Measurements from ENCODE around the gene LRBA.

The LRBA gene

DNA sequence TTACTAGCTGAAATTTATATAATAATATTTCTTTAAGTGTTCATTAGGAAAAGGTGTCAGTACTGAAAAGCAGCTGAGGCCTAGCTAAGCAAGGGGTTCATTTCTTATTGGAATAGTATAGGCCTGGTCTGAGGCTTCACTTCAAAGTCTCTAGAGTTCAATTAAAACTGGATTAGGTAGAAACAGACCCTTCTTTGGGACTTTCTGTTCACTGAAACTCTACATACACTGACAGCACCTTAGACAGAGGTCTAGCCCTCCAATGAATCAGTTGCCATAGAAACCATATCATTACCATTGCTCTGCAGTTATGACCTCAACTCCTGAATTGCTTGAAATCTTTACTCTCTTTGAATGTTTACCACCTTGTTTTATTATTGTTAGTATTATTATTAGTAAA is 519.5 kb downstream of the LRBA start:
- no peak for DNase-seq (ENCODE audit: low spot score)

DNA sequence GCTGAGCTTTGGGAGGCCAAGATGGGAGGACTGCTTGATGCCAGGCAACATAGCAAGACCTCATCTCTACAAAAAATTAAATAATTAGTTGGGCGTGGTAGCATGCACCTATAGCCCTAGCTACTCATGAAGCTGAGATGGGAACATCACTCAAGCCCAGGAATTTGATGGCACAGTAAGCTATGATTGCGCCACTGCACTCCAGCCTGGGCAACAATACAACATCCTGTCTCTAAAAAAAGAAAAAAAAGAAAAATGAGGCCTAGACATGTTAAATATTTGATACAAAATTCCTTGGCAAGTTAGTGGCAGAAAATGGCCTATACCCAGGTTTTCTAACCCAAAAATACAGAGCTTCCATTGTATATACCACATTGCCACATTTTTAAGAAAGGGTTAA is 521.2 kb downstream of the LRBA start:
- no peak for DNase-seq (ENCODE audit: low spot score)

DNA sequence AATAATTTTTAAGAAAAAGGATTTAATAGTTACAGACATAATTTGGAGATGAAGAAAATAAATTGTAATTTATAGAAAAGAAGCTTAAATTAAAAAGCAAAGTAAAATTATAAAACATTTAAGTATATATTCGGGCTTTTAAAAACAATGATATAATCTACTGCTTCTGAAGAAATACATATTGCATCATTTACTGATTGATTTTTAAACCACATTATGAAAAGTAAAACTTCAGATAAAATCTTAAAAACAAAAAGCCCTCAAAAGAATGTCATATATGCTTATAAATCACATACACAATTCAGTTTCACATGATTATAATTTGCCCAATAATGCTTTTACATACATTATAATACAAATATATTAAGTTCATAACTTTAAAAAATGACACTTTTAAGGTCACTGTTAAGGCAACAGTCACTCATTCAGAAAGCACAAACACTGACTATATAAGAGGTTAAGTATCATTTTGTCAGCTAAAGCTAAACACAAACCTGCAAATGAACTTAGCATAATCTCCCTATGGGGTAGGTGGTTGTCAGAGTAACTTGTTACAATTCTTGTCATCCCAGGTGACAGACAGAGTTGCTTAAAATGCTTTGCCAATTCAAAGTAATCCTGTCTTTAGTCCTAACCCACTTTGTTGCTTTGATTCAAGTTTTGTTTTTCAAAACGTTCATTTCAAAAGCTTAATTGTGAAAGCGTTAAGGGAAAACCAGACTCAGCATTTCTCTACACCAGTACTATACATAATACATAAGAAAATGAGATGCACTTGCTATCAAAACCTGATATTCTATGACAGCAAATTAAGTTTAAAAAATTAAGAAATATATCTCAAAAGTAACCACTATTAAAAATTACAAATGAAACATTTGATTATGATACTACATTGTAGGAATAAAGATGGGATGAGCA is 523.7 kb downstream of the LRBA start:
- DNase-seq (ENCODE audit: low spot score), result no peak

DNA sequence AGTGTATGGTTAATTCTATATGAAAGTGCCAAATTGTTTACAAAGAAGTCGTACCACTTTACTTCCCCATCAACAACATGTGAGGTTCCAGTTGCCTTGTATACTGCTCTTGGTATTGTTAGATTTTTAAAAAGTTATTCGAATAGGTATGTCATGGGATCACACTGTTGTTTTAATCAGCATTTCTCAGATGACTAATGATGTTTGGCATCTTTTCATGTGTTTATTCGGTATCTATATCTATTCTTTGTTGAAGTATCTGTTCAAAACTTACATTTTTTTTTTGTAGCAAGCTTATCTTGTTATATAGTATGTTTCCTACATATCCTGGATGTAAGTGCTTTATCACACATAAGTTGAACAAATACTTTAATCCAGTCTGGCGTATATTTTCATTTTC is 532.5 kb downstream of the LRBA start:
- DNase-seq (ENCODE audit: low spot score), result no peak

DNA sequence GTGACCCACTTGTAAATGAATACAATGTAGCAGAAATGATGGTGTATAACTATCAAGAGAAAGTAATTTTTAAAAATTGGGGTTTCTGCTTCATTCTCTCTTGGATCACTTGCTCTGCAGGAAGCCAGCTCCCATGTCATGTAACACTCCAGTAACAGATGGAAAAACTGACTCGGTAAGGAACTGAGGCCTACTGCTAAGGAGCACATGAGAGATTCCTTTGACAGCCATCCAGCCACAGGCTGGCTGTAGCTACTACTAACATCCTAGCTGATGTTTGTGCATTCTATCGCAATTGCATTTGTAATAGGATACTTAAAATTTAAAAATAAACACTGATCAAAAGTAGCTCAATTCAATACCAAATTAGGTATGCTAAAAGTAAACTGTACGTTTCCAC is 535.4 kb downstream of the LRBA start:
- no peak for DNase-seq (ENCODE audit: low spot score)

DNA sequence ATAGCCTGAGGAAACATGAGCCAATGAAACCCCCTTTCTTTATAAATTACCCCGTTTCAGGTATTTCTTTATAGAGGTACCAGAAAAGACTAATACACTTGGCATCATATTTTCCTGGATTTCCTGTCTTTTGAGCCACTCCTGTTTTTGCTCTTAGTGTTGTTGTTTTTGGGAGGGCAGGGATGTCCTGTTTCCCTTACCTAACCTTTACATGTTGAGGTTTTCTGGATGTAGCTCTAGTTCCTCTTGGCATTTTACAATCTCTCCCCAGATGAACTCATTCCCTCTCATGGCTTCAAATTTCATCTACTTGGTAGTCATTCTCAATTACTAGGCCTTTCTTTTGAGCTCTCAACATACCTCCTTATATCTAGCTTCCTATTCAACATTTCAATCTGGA is 537.2 kb downstream of the LRBA start:
- DNase-seq (ENCODE audit: low spot score), result no peak

DNA sequence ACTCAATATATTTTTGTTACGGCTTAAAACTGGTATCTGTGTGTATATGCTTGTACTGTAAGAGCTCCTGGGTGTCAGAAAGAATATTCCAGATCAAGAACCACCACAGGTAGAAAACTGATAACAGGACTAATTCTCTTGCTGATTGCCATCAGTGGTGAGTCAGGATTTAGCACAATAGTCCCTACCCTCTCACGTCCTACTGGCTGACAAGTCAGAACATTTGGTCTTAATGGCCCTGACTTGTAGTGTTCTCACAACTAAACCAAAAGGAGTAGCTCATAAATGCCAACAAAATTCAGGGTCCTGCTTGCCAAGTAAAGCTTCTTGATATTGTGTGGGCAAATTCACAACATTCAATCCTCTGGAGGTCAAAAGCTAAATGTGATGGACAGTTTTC is 538.3 kb downstream of the LRBA start:
- DNase-seq (ENCODE audit: low spot score), result no peak

DNA sequence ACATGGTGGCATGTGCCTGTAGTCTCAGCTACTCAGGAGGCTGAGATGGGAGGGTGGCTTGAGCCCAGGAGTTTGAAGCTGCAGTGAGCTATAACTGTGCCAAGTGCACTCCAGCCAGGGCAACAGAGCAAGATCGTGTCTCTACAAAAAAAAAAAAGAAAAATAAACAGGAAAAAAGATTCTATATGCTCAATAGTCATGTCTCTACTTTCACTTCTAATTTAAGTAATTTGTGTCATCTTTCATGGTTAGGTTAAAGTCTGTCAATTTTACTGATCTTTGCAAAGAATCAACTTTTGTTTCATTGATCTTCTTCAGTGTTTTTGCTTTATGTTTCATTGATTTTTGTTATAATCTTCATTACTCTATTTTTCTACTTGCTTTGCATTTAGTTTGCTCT is 539.3 kb downstream of the LRBA start:
- DNase-seq (ENCODE audit: low spot score), result no peak

DNA sequence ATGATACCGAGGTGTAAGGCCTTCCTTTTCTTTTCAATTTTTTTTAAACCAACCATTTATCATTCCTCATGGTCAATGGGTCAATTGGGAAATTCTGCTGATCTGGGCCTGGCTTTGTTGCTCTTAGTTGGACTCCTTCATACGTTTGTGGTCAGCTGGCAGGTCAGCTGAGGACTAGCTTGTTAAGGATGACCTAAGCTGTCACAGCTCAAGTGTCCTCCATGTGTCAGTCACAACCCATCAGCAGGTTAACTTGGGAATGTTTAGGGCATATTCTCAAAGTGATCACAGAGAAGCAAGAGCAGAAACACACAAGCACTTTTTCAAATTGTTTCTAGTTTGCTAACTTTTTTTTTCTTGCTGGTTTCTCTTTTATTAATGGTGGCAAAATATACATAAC is 550.6 kb downstream of the LRBA start:
- DNase-seq (ENCODE audit: low spot score), result no peak

DNA sequence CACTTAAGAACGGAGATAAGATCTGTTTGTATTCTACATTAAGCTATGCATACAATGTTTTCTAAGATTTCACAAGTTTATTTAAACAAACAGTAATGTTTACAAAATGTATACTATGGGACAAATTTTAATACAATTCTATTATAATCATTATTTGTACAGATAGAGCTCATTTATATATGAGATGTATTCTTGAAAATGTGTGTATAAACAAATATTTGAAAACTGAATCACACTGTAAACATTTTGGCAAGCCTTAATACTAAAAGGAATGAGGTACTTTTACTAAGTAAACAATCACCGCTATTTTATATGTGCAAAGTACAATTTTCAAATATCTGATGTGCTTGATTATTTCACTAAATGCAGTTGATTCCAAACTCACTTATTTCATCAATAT is 552.3 kb downstream of the LRBA start:
- DNase-seq (ENCODE audit: low spot score), result no peak

DNA sequence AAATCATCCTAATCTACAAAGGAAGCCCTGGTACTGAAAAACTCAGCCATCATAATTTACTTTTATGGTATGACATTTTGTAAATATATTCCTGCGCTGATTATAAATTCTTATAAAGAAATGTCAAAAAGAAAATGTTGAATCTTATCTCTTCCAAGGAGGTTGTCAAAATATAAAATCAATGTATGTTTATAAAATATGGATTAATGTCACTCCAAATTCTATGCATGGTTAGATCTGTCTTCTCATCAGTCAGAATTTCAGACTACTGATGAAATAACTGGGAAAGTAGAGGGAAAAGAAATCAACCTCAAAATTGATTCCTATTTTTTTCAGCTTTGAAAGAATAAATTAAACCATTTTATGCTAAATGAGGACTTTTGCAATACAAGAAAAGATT is 553.1 kb downstream of the LRBA start:
- DNase-seq (ENCODE audit: low spot score), result no peak

DNA sequence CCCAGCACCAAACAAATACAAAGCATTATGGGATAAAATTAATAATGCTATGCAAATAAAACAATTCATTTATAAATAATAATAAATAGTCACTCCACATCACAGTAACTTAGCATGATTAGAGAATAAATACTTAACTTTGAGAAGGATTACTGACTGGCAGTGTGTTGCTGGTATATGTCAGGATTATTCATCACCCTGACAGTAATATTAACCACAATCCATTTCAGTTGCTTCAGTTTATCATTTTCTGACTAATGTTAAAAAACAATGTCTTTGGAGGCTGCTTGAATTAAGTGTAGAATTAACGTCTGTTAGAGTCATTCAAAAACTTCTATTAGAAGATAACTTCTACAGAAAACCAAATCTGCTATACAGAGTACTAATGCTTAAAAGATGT is 557.3 kb downstream of the LRBA start:
- DNase-seq (ENCODE audit: low spot score), result no peak

DNA sequence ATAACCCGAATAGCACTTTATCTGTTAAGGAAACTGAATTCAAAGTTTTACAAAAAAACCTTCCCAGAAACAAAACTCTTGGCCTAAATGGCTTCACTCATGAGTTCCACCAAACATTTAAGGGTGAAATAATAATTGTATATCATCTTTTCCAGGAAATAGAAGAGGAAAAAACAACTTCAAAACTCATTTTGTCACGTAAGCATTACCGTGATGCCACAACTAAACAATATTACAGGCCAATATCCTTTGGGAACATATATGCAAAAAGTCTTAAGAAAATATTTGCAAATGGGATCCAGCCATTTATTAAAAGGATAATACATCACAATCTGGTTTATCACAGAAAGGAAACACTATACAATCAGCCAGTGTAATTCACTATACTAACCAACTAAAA is 563.2 kb downstream of the LRBA start:
- DNase-seq (ENCODE audit: low spot score), result no peak

DNA sequence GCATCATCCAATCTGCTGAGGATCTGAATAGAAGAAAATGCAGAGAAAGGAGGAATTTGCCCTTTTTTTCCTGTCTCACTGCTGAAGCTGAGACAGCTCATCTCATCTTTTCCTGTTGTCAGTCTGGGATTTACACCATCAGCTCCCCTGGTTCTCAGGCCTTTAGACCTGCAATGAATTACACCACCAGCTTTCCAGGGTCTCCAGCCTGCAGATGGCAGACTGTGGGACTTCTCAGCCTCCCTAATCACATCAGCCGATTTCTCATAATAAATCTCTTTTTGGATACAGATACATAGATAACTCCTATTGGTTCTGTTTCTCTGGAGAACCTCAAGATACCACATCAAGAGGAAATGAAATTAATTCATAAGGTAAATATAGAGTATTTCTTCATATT is 567.7 kb downstream of the LRBA start:
- DNase-seq (ENCODE audit: low spot score), result no peak

DNA sequence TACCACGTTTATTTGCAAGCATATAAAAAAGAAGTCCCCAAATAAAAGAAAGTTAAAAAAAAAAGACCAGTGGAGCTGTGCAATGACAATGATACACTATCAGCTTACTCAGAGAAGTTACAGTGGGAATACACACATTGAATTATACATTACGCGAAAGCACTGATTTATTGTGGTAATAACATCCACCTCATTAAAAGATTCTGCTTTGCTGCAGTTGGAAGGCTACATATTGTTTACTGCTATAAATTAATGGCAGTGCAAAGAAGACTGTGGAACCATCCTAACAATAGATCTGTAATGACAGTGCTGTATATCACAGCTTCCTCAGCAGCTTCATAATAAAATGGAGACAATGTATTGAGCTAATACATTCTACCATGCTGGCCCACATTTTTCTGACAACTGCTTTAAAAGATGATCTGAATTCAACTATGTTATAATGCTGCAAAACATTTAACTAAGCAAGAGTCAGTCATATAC is 575.6 kb downstream of the LRBA start:
- DNase-seq (ENCODE audit: low spot score), result no peak

DNA sequence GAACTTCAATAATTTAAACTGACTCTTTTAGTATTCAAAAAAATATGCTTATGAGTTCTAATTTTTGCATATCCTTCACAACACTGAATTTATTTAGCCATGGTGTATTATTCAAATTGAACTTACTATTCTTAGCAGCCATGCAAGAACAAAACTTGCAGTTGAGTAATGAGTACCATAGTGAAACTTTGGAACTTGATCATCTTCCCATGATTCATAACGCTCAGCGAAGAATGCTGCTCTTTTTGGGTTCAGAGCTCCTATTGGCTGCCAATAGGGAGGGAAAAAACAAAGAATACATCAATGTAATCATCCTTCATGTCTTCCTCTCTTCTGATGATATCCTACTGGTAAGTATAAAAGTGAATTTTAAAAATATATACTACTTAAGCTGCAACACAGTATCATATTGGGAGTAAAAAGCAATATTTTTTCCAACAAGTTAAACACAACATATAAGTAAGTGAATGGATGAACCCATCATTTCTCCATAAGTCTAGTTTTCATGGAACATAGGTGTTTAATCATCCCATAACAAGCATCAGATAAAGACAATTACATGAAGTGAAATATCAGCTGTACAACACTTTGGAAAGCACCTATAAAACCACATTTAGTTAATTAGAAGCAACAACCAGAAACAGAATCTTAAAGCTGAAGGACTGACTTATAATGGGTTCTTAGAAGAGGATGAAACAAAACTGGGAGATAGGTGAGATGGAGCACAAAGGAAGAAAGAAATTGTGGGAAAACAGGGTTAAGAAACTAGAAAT is 578.3 kb downstream of the LRBA start:
- no peak for DNase-seq (ENCODE audit: low spot score)

DNA sequence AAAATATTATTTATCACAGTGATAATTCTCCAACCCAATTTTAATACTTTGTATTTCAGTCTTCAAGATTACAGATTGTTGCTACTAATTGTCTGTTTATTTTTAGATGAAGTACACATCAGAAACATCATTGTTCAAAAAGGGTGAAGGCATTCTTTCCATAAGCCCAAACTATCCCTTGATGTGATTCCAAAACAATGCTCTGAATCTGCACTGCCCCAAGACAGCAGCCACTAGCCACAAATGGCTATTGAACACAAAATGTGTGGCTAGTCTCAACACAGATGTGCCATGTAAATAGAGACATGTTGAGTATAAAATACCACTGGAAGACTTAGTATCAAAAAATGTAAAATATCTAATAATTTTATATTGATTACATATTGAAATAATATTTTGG is 583.9 kb downstream of the LRBA start:
- no peak for DNase-seq (ENCODE audit: low spot score)

DNA sequence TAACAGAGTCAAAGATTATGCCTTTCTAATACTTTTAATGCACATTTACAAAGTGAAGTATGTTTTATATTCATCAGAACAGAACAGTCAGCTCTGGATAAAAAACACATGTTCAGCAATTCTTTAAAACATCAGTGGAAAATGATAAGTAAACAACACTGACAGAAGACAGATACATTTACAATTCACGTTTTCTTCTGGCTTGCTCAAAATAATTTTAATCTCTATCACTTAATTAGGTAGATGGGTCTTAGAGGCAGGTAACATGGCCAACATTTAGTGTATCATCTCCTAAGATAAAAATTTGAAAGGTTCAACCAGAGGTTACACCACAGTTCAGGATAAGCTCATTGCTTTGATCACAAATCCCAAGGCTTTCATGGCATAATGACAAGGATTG is 589.9 kb downstream of the LRBA start:
- DNase-seq (ENCODE audit: low spot score), result no peak

DNA sequence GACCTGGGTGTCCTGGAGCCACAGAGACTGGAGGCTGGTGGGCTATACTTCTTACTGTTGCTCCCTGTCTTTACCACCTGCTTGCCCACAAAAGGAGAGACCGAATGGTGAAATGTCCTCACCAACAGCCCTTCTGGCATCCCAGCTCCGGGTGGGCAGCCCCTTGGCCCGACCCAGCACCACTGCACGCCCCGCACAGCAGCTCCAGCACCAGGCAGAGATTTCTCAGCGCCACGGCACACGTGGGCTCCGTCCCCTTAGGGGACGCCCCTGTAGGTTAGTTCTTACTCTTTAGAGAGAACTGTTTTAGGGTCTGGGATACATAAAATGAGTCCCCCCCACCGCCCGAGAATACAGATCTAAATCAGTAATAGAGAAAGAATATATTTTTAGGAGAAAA is 591.6 kb downstream of the LRBA start:
- no peak for DNase-seq (ENCODE audit: low spot score)

DNA sequence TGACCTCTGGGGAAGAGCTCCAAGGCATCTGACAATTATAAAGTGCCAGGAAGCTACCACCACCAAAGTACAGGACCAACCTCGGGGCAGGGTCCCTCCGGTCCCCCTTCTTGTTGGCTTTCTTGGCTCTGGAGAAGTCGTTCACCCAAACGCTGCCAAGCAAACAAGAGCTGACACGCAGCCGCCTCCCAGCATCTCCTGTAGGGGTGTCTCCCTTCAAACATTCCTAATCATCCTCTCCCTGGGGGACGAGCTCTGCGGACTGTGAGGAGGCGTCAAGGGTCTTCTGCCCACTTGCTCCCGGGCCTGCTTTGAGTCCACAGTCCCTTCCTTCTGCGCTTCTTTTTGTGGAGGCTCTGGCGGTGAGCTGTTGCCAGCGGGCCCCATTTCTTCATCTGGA is 592.0 kb downstream of the LRBA start:
- DNase-seq (ENCODE audit: low spot score), result no peak

DNA sequence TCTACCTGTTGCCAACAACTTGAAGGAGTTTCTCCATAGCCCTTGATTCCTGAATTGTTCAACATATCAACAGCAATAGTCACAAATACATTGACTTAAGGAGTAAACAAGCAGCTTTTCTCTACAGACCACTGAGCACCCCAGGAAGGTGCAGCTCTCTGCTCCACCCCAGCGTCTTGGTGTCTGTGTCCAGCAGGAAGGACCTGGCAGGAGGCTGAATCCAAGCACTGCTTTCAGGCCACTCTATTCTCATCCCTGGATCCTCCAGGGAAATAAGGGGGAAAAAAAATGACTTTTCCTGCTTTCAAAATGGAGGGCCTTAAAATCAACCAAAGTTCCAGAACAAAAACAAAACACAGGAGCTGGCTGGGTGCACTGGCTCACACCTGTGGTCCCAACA is 593.5 kb downstream of the LRBA start:
- DNase-seq (ENCODE audit: low spot score), result no peak

DNA sequence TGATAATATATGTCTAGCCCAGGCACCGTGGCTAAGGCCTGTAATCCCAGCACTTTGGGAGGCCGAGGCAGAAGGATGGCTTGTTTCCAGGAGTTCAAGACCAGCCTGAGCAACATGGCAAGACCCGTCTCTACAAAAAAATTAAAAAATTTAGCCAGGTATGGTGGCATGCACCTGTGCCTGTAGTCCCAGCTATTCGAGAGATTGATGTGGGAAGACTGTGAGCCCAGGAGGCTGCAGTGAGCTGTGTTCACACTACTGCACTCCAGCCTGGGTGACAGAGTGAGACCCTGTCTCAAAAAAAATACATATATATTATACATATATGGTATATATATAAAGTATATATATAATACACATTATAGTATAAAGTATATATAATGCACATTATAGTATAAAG is 595.1 kb downstream of the LRBA start:
- DNase-seq (ENCODE audit: low spot score), result no peak

DNA sequence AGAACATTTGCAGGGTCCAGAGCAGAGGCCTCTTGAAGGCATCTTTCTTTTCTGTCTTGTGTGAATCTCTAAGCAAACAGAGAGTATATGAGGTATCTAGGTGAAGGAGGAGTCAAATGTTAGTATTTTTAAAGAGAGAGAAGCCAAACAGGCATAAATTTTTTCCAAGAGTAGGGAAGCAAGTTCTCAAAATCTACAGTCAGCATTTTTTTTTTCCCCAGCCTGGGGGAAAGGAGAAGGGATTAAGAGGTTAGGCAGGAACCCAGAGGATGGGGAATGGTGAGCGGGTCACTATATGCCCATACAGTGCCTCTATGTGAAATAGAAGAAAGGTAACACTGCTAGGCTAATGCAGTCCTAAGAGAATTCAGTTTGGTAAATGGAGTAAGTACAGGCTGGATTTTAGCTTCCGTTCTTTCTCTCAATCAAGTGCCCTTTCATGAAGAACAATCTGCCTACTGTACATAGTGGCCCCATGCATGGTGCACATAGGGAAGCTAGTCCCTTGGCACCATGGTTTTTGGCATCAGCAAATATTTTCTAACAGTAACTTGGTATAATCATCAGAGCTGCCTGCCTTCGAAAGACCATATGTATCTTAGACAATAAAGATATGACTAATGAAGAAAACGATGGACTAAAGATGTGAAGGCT is 596.2 kb downstream of the LRBA start:
- DNase-seq (ENCODE audit: low spot score), result no peak
